H1 (cell line): ENCODE results near the gene IPO11. TPM values are rescaled to one million over a fixed set of nuclear protein-coding genes. Genes with fewer than 3 reads are reported as not detected.

Experiments used
- CTCF ChIA-PET: fragments of 300-600 bp; sonication (Branson Sonifier 250); formaldehyde crosslinking; loops from one replicate; lab custom pipeline; 2021; ENCODE audit not compliant: partially characterized antibody; lab: Charles Lee
- POLR2A ChIA-PET: fragments of 300-600 bp; sonication (Branson Sonifier 250); formaldehyde crosslinking; loops from one replicate; lab custom pipeline; 2021; ENCODE audit warnings: inconsistent platforms; ENCODE audit not compliant: partially characterized antibody; lab: Charles Lee
- DNase-seq, 2 experiments: peaks; one replicate each; pipeline versions ENCODE4 v3.0.0 to v3.0.0-alpha.2; 2010 to 2022; ENCODE audit warnings: low spot score in 2 of 2, low read depth in 1 of 2, mixed read lengths in 1 of 2
- FAIRE-seq: peaks from 2 replicates; lab custom pipeline; 2011; peaks lifted over from hg19 to GRCh38; lab: Jason Lieb, UNC
- H2AFZ ChIP-seq: 2 replicates; pipeline ENCODE4 v1.8.1; 2012; ENCODE audit warnings: low read length, inconsistent platforms
- H2AK5ac ChIP-seq: 2 replicates; pipeline ENCODE4 v1.6.1; 2013; ENCODE audit warnings: low read depth, low read length
- H2BK120ac ChIP-seq: replicated peaks from 2 replicates; pipeline ENCODE3; 2013; ENCODE audit warnings: low read depth, low read length, inconsistent platforms
- H2BK12ac ChIP-seq: 2 replicates; pipeline ENCODE4 v1.6.1; 2013; ENCODE audit warnings: low read depth, low read length
- H2BK15ac ChIP-seq: 2 replicates; pipeline ENCODE4 v1.6.1; 2013; ENCODE audit warnings: low read length
- H2BK20ac ChIP-seq: 2 replicates; pipeline ENCODE4 v1.6.1; 2013; ENCODE audit warnings: low read length
- H2BK5ac ChIP-seq: 2 replicates; pipeline ENCODE4 v1.6.1; 2013; ENCODE audit warnings: low read depth, low read length
- H3K14ac ChIP-seq: 2 replicates; pipeline ENCODE4 v1.6.1; 2013; ENCODE audit warnings: inconsistent platforms; ENCODE audit not compliant: insufficient read length
- H3K18ac ChIP-seq: 2 replicates; pipeline ENCODE4 v1.6.1; 2013; ENCODE audit warnings: low read length; ENCODE audit errors: extremely low read depth
- H3K23ac ChIP-seq: 2 replicates; pipeline ENCODE4 v1.6.1; 2013; ENCODE audit warnings: inconsistent platforms; ENCODE audit not compliant: insufficient read length
- H3K23me2 ChIP-seq: 2 replicates; pipeline ENCODE4 v1.6.1; 2013; ENCODE audit warnings: low read depth, low read length
- H3K27ac ChIP-seq: 2 replicates; pipeline ENCODE4 v1.6.1; 2011; ENCODE audit warnings: low read depth, low read length, inconsistent platforms
- H3K27me3 ChIP-seq, 4 experiments: replicated peaks in 1 of 4; 1 replicate in 1 of 4; 2 replicates in 3 of 4; pipeline versions ENCODE4 v1.6.1 to v1.8.1; 2011 to 2013; ENCODE audit warnings: low read length in 3 of 4, mild to moderate bottlenecking in 3 of 4, inconsistent platforms in 2 of 4, mixed read lengths in 2 of 4, moderate library complexity in 1 of 4; ENCODE audit not compliant: control insufficient read depth in 3 of 4, insufficient read depth in 3 of 4; ENCODE audit errors: extremely low read depth in 1 of 4
- H3K36me3 ChIP-seq, 4 experiments: 2 replicates each; pipeline versions ENCODE4 v1.6.1 to v1.8.1; 2011 to 2013; ENCODE audit warnings: mild to moderate bottlenecking in 4 of 4, low read length in 3 of 4, moderate library complexity in 2 of 4, control low read depth in 1 of 4, inconsistent platforms in 1 of 4; ENCODE audit not compliant: insufficient read depth in 4 of 4, control insufficient read depth in 2 of 4
- H3K4ac ChIP-seq: replicated peaks from 2 replicates; pipeline ENCODE3; 2013; ENCODE audit warnings: low read length, low read depth, mixed read lengths, inconsistent platforms; ENCODE audit not compliant: insufficient read length
- H3K4me1 ChIP-seq, 4 experiments: replicated peaks in 1 of 4; 1 replicate in 1 of 4; 2 replicates in 3 of 4; pipeline versions ENCODE4 v1.6.1 to v1.8.1; 2011 to 2013; ENCODE audit warnings: low read length in 3 of 4, inconsistent platforms in 2 of 4, mixed read lengths in 1 of 4; ENCODE audit not compliant: insufficient read depth in 4 of 4, control insufficient read depth in 3 of 4
- H3K4me2 ChIP-seq, 2 experiments: 2 replicates each; pipeline versions ENCODE4 v1.6.1 to v1.8.1; 2011 to 2013; ENCODE audit warnings: low read depth in 2 of 2, low read length in 2 of 2, control low read depth in 1 of 2, inconsistent platforms in 1 of 2, mild to moderate bottlenecking in 1 of 2; ENCODE audit not compliant: insufficient read depth in 1 of 2
- H3K4me3 ChIP-seq, 4 experiments: fragments of 200-600, 300-600 bp in 1 of 4; sonication (generic), shearing (Covaris generic), sonication (Bioruptor Twin) in 1 of 4; 2 replicates each; pipeline versions ENCODE4 v1.5.1 to v1.8.1; 2011 to 2016; ENCODE audit warnings: low read length in 4 of 4, low read depth in 3 of 4, control low read depth in 2 of 4, inconsistent platforms in 2 of 4, mild to moderate bottlenecking in 2 of 4, mixed read lengths in 1 of 4, moderate library complexity in 1 of 4; ENCODE audit not compliant: insufficient read depth in 2 of 4; ENCODE audit errors: extremely low read depth in 1 of 4
- H3K56ac ChIP-seq: replicated peaks from 2 replicates; pipeline ENCODE3; 2013; ENCODE audit warnings: low read depth, mild to moderate bottlenecking, mixed read lengths, low read length, inconsistent platforms; ENCODE audit not compliant: insufficient read length
- H3K79me1 ChIP-seq: 2 replicates; pipeline ENCODE4 v1.6.1; 2013; ENCODE audit warnings: low read depth, low read length, control low read depth
- H3K79me2 ChIP-seq, 2 experiments: 2 replicates each; pipeline versions ENCODE4 v1.6.1 to v1.8.1; 2012 to 2013; ENCODE audit warnings: low read length in 2 of 2, mild to moderate bottlenecking in 2 of 2, inconsistent platforms in 1 of 2; ENCODE audit not compliant: insufficient read depth in 2 of 2, control insufficient read depth in 1 of 2
- H3K9ac ChIP-seq, 4 experiments: replicated peaks in 1 of 4; 1 replicate in 1 of 4; 2 replicates in 3 of 4; pipeline versions ENCODE4 v1.6.1 to v1.8.1; 2011 to 2013; ENCODE audit warnings: low read depth in 3 of 4, low read length in 3 of 4, control low read depth in 2 of 4, mild to moderate bottlenecking in 2 of 4, moderate library complexity in 2 of 4, inconsistent platforms in 1 of 4; ENCODE audit errors: extremely low read depth in 1 of 4
- H3K9me3 ChIP-seq, 2 experiments: 2 replicates each; pipeline versions ENCODE4 v1.6.1 to v1.8.1; 2012 to 2013; ENCODE audit warnings: mild to moderate bottlenecking in 2 of 2, moderate library complexity in 2 of 2, control low read depth in 1 of 2, inconsistent platforms in 1 of 2, low read depth in 1 of 2, low read length in 1 of 2, mixed read lengths in 1 of 2; ENCODE audit not compliant: insufficient read depth in 2 of 2
- H4K20me1 ChIP-seq, 2 experiments: replicated peaks in 1 of 2; 2 replicates each; pipeline versions ENCODE3 to v1.8.1; 2011 to 2013; ENCODE audit warnings: inconsistent platforms in 2 of 2, low read length in 2 of 2, mild to moderate bottlenecking in 1 of 2; ENCODE audit not compliant: insufficient read depth in 2 of 2, control insufficient read depth in 1 of 2
- H4K5ac ChIP-seq: 2 replicates; pipeline ENCODE4 v1.6.1; 2013; ENCODE audit warnings: low read length, low read depth, mixed read lengths, inconsistent platforms; ENCODE audit not compliant: insufficient read length
- H4K8ac ChIP-seq: 2 replicates; pipeline ENCODE4 v1.8.0; 2013; ENCODE audit warnings: mild to moderate bottlenecking, moderate library complexity, low read length, inconsistent platforms; ENCODE audit not compliant: insufficient read depth; ENCODE audit errors: extremely low read depth
- H4K91ac ChIP-seq: replicated peaks from 2 replicates; pipeline ENCODE3; 2013; ENCODE audit warnings: low read length, mixed read lengths, inconsistent platforms; ENCODE audit not compliant: insufficient read length
- BRCA1 ChIP-seq: IDR thresholded peaks from 2 replicates; pipeline ENCODE4 v1.6.1; 2012; ENCODE audit warnings: low read depth, low read length, improper control_type of control experiment
- PHF8 ChIP-seq: fragments of 200-600 bp; sonication (generic); conservative IDR thresholded peaks from 2 replicates; pipeline ENCODE4 v1.7.1; 2012; ENCODE audit warnings: low read depth, mild to moderate bottlenecking, inconsistent platforms, low read length, moderate library complexity
- WGBS, 2 experiments: shearing (Covaris generic) in 1 of 2; methylation state at CpG; one replicate each; pipeline versions ENCODE4 v1.1.6 to v1.1.7; 2013 to 2015; ENCODE audit warnings: low lambda C conversion rate in 2 of 2, mixed read lengths in 2 of 2, inconsistent platforms in 1 of 2, low coverage in 1 of 2, missing lambda C conversion rate in 1 of 2; ENCODE audit not compliant: insufficient replicate concordance in 2 of 2, insufficient coverage in 1 of 2, insufficient read length in 1 of 2; ENCODE audit errors: extremely low coverage in 1 of 2, missing lambda C conversion rate in 1 of 2; 5-methylcytosine and 5-hydroxymethylcytosine counted together
- polyA plus RNA-seq, 7 experiments: library from polyadenylated mRNA; depleted of rRNA in 3 of 7; stranded (reverse) in 5 of 7; unstranded in 2 of 7; fragments of >200 nt in 5 of 7; fragments of 200-250 nt in 2 of 7; gene quantifications; 1 replicate in 5 of 7; 2 replicates in 1 of 7; 4 replicates in 1 of 7; pipeline versions ENCODE4 v1.2.1 to v1.2.3, GENCODE V29; 2011 to 2013; ENCODE audit warnings: missing spikeins in 2 of 7, mixed read lengths in 2 of 7
- total RNA-seq: library from RNA; stranded (reverse); fragmentation: NEBNext Ultra II Directional; extraction: Animal tissue kit (Norgen Biotek cat#: 25700); gene quantifications from 2 replicates; pipeline ENCODE4 v1.2.1, GENCODE V29; 2021
- TF ChIP-seq, protein P1 (sequence below), 3 experiments: IDR thresholded peaks; 1 replicate in 2 of 3; 2 replicates in 1 of 3; pipeline versions ENCODE4 v1.5.1 to v1.6.1; 2011; ENCODE audit warnings: low read length in 3 of 3, mild to moderate bottlenecking in 3 of 3, inconsistent platforms in 2 of 3, low read depth in 1 of 3, moderate library complexity in 1 of 3; ENCODE audit not compliant: insufficient read depth in 1 of 3; ENCODE audit errors: control extremely low read depth in 1 of 3
- TF ChIP-seq, protein P2 (sequence below): IDR thresholded peaks from 2 replicates; pipeline ENCODE4 v1.6.1; 2012; ENCODE audit warnings: low read length, inconsistent platforms

Gene IPO11
- total and polyA plus RNA-seq, 2 of the 8 experiments (the other 6 are each of a cell fraction or from before 2014, with no cell fraction given) = 23.6 to 64.4 TPM

DNA sequence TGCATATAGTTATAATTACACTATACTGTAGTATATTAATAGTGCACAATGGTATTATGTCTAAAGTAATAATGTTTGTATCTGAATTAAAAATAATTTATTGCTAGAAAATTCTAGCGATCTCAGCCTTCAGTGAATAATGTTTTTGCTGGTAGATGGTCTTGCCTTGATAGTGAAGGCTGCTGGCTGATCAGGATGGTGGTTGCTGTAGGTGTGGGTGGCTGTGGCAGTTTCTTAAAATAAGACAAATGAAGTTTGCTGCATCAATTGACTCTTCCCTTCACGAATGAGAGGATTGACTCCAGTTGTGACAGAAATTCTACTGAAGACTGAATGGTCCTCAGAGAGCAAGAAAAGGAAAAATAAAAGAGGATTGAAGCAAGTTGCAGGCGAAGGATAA, 146.4 kb downstream of the IPO11 start:
- Histone ChIP-seq H3K9ac (no peak overlapping the region), H2BK20ac (no peak overlapping the region), H2BK120ac (no peak overlapping the region), H3K4ac (no peak overlapping the region), H3K23me2 (no peaks in the 10 kb centered on the region), H4K20me1 (no peaks in the 10 kb centered on the region), H2BK5ac (no peak overlapping the region), H2BK15ac (no peak overlapping the region), H2AK5ac (no peak overlapping the region), H3K79me1 (no peaks in the 10 kb centered on the region), H3K18ac (no peak overlapping the region), H4K5ac (no peak overlapping the region), H4K8ac (no peak overlapping the region), H2AFZ (no peak overlapping the region), H3K27ac (no peak overlapping the region), H4K91ac (no peak overlapping the region), H3K56ac (no peak overlapping the region), H3K9me3 (no peaks in the 10 kb centered on the region), H3K79me2 (no peaks in the 10 kb centered on the region), H3K23ac (no peak overlapping the region), H3K14ac (no peak overlapping the region), H3K4me2 (no peak overlapping the region), H3K4me3 (no peak overlapping the region), H3K36me3 (peaks cover 0 to 5% (median 0%) of the 10 kb centered on the region in 4 experiments; a peak in 2 of 8 replicates), H3K4me1 (peaks cover 0 to 7% (median 2%) of the 10 kb centered on the region in 4 experiments; a peak in 2 of 7 replicates), H2BK12ac (no peak overlapping the region), H3K27me3 (no peaks in the 10 kb centered on the region)
- DNase-seq (no peak), FAIRE-seq (no peak)
- TF ChIP-seq, protein P1, sequence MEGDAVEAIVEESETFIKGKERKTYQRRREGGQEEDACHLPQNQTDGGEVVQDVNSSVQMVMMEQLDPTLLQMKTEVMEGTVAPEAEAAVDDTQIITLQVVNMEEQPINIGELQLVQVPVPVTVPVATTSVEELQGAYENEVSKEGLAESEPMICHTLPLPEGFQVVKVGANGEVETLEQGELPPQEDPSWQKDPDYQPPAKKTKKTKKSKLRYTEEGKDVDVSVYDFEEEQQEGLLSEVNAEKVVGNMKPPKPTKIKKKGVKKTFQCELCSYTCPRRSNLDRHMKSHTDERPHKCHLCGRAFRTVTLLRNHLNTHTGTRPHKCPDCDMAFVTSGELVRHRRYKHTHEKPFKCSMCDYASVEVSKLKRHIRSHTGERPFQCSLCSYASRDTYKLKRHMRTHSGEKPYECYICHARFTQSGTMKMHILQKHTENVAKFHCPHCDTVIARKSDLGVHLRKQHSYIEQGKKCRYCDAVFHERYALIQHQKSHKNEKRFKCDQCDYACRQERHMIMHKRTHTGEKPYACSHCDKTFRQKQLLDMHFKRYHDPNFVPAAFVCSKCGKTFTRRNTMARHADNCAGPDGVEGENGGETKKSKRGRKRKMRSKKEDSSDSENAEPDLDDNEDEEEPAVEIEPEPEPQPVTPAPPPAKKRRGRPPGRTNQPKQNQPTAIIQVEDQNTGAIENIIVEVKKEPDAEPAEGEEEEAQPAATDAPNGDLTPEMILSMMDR (IDR thresholded peaks at IDR 0.05; ENCODE audit: control extremely low read depth in 1 of 3, insufficient read depth in 1 of 3, low read depth in 1 of 3, low read length in 3 of 3) = no peak
- TF ChIP-seq BRCA1 (no peak), PHF8 (no peak)
- TF ChIP-seq, protein P2, sequence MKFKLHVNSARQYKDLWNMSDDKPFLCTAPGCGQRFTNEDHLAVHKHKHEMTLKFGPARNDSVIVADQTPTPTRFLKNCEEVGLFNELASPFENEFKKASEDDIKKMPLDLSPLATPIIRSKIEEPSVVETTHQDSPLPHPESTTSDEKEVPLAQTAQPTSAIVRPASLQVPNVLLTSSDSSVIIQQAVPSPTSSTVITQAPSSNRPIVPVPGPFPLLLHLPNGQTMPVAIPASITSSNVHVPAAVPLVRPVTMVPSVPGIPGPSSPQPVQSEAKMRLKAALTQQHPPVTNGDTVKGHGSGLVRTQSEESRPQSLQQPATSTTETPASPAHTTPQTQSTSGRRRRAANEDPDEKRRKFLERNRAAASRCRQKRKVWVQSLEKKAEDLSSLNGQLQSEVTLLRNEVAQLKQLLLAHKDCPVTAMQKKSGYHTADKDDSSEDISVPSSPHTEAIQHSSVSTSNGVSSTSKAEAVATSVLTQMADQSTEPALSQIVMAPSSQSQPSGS = no peak
- ChIA-PET POLR2A (no interaction called here), CTCF (no interaction called here)
- WGBS, 2 experiments = 92% methylated on average over 3 of the region's 3 CpGs; no CpG with 5 or more reads in 1 of the 2 experiments
